Measurements from ENCODE around the gene PLEKHH2. TPM values are rescaled to one million over a fixed set of nuclear protein-coding genes. Genes with fewer than 3 reads are reported as not detected.

The PLEKHH2 gene
- total RNA-seq, 1 experiment from 2014 or later, result 0.93 TPM

DNA sequence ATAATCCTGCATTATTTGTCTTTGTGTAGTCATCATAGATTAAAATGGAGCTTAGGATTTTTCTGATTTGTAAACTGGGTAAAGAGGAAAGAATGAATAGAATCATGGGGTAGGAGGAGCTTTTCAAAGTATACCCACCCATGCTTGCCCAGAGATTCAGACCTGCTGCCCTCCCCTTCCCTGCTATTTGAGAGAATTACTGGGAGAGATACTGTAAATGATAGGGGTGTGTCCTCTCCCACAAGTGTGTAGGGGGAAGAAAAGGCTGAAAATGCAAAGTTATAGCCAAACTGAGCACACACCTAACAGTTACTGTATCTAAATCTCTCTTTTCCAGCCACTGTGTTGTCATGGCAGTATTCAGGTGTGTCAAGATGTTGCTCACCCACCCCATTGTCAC is 115.2 kb downstream of the PLEKHH2 start:
- no TSS peak for BruUV-seq (replicated peaks)
- POLR2A ChIA-PET, result interaction anchor here (0.6 to 1.2 kb wide), 2 partner anchors 18 to 61 kb away, joined by 3 read pairs; no protein-coding TSS in a partner anchor
- Mint-ChIP-seq H3K4me1 (ENCODE audit: insufficient read depth, unreplicated experiment) (no peaks in the 10 kb centered on the region), H3K36me3 (ENCODE audit: insufficient read depth, unreplicated experiment) (no peaks in the 10 kb centered on the region), H3K4me3 (ENCODE audit: unreplicated experiment) (no peak overlapping the region), H3K27ac (ENCODE audit: low read depth, unreplicated experiment) (no peak overlapping the region), H3K27me3 (ENCODE audit: insufficient read depth, unreplicated experiment) (no peaks in the 10 kb centered on the region), H3K9me3 (ENCODE audit: unreplicated experiment) (no peaks in the 10 kb centered on the region)
- CTCF ChIA-PET, result interaction anchor here (0.6 kb wide), 1 partner anchor 826 kb away, joined by 3 read pairs; no protein-coding TSS in a partner anchor
- TF ChIP-seq, protein P1, sequence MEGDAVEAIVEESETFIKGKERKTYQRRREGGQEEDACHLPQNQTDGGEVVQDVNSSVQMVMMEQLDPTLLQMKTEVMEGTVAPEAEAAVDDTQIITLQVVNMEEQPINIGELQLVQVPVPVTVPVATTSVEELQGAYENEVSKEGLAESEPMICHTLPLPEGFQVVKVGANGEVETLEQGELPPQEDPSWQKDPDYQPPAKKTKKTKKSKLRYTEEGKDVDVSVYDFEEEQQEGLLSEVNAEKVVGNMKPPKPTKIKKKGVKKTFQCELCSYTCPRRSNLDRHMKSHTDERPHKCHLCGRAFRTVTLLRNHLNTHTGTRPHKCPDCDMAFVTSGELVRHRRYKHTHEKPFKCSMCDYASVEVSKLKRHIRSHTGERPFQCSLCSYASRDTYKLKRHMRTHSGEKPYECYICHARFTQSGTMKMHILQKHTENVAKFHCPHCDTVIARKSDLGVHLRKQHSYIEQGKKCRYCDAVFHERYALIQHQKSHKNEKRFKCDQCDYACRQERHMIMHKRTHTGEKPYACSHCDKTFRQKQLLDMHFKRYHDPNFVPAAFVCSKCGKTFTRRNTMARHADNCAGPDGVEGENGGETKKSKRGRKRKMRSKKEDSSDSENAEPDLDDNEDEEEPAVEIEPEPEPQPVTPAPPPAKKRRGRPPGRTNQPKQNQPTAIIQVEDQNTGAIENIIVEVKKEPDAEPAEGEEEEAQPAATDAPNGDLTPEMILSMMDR (IDR thresholded peaks at IDR 0.05; ENCODE audit: unreplicated experiment), result no peak
- no peak for DNase-seq (ENCODE audit: unreplicated experiment)
- intact Hi-C loops (cut with micrococcal nuclease), result no loop called here

DNA sequence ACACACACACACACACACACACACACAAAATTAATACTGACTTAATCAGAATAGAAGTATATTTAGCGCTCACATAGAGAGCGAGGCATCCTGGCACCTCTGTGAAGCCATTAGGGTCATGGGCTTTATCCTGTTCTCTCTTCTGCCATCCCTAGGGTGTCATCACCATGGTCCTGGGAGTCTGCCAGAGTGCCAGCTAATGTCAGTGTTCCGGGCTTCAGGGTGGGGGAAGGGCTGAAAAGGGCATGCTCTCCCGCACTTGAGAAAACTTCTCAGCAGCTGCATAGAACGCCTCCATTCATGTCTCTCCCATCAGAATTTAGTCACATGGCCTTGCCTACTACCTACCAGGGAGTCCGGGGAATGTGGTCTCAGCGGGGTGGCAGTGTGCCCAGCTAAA is 117.1 kb downstream of the PLEKHH2 start:
- ChIA-PET POLR2A (no interaction called here), CTCF (no interaction called here)
- DNase-seq (ENCODE audit: unreplicated experiment), result peak; percentile 26
- no peak overlapping the region for H3K4me3 Mint-ChIP-seq (ENCODE audit: unreplicated experiment)
- no peaks in the 10 kb centered on the region for H3K36me3 Mint-ChIP-seq (ENCODE audit: insufficient read depth, unreplicated experiment)
- intact Hi-C loops (cut with micrococcal nuclease), result no loop called here
- no peaks in the 10 kb centered on the region for H3K27me3 Mint-ChIP-seq (ENCODE audit: insufficient read depth, unreplicated experiment)
- no peak overlapping the region for H3K27ac Mint-ChIP-seq (ENCODE audit: low read depth, unreplicated experiment)
- TF ChIP-seq, protein P1 (IDR thresholded peaks at IDR 0.05; ENCODE audit: unreplicated experiment), result no peak
- peaks cover 7% of the 10 kb centered on the region for H3K4me1 Mint-ChIP-seq (ENCODE audit: insufficient read depth, unreplicated experiment)
- H3K9me3 Mint-ChIP-seq (ENCODE audit: unreplicated experiment), result no peaks in the 10 kb centered on the region
- BruUV-seq (replicated peaks), result no TSS peak

DNA sequence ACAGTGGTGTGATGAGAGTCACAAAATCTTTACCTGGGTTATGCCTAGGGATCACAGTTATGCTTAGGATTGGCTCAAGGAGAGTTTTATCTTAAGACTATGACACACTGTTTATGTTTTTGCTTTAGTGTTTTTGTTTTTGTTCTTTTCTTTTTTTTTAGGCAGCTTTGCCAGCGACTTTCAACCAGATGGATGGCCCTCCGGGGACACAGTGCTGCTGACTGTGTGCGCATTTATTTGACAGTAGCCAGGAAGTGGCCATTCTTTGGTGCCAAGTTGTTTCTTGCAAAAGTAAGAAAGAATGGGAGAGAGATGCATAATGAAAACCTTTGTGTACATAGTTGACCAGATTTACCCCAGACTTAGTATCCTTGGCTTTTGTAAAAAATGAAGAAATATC is 121.7 kb downstream of the PLEKHH2 start:
- intact Hi-C loops (cut with micrococcal nuclease), result no loop called here
- DNase-seq (ENCODE audit: unreplicated experiment), result no peak
- Mint-ChIP-seq H3K27me3 (ENCODE audit: insufficient read depth, unreplicated experiment) (no peaks in the 10 kb centered on the region), H3K36me3 (ENCODE audit: insufficient read depth, unreplicated experiment) (no peaks in the 10 kb centered on the region), H3K4me1 (ENCODE audit: insufficient read depth, unreplicated experiment) (peaks cover 14% of the 10 kb centered on the region), H3K4me3 (ENCODE audit: unreplicated experiment) (no peak overlapping the region), H3K9me3 (ENCODE audit: unreplicated experiment) (no peaks in the 10 kb centered on the region), H3K27ac (ENCODE audit: low read depth, unreplicated experiment) (peak overlapping the region; percentile 9)
- ChIA-PET CTCF (interaction anchor here (1.0 kb wide), 1 partner anchor 22 kb away, joined by 3 read pairs; no protein-coding TSS in a partner anchor), POLR2A (interaction anchor here (1.5 kb wide), 1 partner anchor 15 kb away, joined by 10 read pairs; the partner anchor contains the start of gene DYNC2LI1)
- BruUV-seq (replicated peaks), result no TSS peak
- TF ChIP-seq, protein P1 (IDR thresholded peaks at IDR 0.05; ENCODE audit: unreplicated experiment), result no peak

DNA sequence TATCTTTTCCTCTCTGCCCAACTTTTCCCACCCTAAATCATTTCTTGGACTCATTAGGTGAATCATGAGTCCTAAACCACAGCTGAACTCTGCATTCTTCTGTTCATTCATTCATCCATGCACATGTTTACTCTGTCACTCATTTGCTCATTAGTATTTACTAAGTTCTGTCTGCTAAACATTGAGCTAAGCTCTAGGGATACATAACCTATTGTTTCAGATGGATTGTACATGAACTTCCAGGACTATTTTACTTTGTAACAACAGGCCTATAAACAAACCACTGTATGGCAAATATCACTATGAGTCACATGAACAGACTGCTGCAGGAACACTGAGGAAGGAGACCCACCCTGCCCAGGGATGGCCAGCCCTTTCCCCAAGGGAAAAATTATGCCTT is 122.1 kb downstream of the PLEKHH2 start:
- Mint-ChIP-seq H3K27ac (ENCODE audit: low read depth, unreplicated experiment) (peak overlapping the region; percentile 9), H3K4me1 (ENCODE audit: insufficient read depth, unreplicated experiment) (peaks cover 14% of the 10 kb centered on the region), H3K9me3 (ENCODE audit: unreplicated experiment) (no peaks in the 10 kb centered on the region), H3K27me3 (ENCODE audit: insufficient read depth, unreplicated experiment) (no peaks in the 10 kb centered on the region), H3K4me3 (ENCODE audit: unreplicated experiment) (no peak overlapping the region), H3K36me3 (ENCODE audit: insufficient read depth, unreplicated experiment) (no peaks in the 10 kb centered on the region)
- CTCF ChIA-PET, result interaction anchor here (0.7 kb wide), 1 partner anchor 22 kb away, joined by 4 read pairs; no protein-coding TSS in a partner anchor
- no TSS peak for BruUV-seq (replicated peaks)
- POLR2A ChIA-PET, result interaction anchor here (1.5 kb wide), 1 partner anchor 15 kb away, joined by 10 read pairs; the partner anchor contains the start of gene DYNC2LI1
- TF ChIP-seq, protein P1 (IDR thresholded peaks at IDR 0.05; ENCODE audit: unreplicated experiment), result no peak
- intact Hi-C loops (cut with micrococcal nuclease), result no loop called here
- peak; percentile 41 for DNase-seq (ENCODE audit: unreplicated experiment)
